Neuron (in vitro differentiated cells): ENCODE data around the gene DHRS9.
"Not testable (repeated sequence)": the region's sequence is repeated elsewhere in the genome, so short reads cannot be mapped to it uniquely, and the experiment has no call there.

ENCODE experiments used
- H2AFZ ChIP-seq: one replicate; pipeline ENCODE4 v1.6.1; 2013; ENCODE audit warnings: low read depth, mild to moderate bottlenecking, inconsistent platforms, low read length, moderate library complexity
- H3K27me3 ChIP-seq: one replicate; pipeline ENCODE4 v1.6.1; 2013; ENCODE audit warnings: low read length; ENCODE audit not compliant: insufficient read depth
- H3K36me3 ChIP-seq: one replicate; pipeline ENCODE4 v1.6.1; 2013; ENCODE audit warnings: low read length; ENCODE audit not compliant: insufficient read depth
- H3K4me1 ChIP-seq: one replicate; pipeline ENCODE4 v1.6.1; 2013; ENCODE audit warnings: low read length; ENCODE audit not compliant: insufficient read depth
- H3K4me3 ChIP-seq: 2 replicates; pipeline ENCODE4 v1.5.1; 2013; ENCODE audit warnings: mild to moderate bottlenecking, low read length, moderate library complexity
- H3K9me3 ChIP-seq: one replicate; pipeline ENCODE4 v1.6.1; 2013; ENCODE audit warnings: low read length

The DHRS9 gene

GRCh38 chr2:169042856-169043255 lies 26.5 kb upstream of the DHRS9 start:
- Histone ChIP-seq H2AFZ (no peak overlapping the region), H3K4me3 (no peak overlapping the region), H3K4me1 (no peaks in the 10 kb centered on the region), H3K9me3 (no peaks in the 10 kb centered on the region), H3K27me3 (no peaks in the 10 kb centered on the region), H3K36me3 (no peaks in the 10 kb centered on the region)

GRCh38 chr2:169046440-169047151 lies 22.8 kb upstream of the DHRS9 start:
- Histone ChIP-seq H3K36me3 (no peaks in the 10 kb centered on the region), H3K4me3 (no peak overlapping the region), H3K9me3 (no peaks in the 10 kb centered on the region), H3K4me1 (no peaks in the 10 kb centered on the region), H3K27me3 (no peaks in the 10 kb centered on the region), H2AFZ (no peak overlapping the region)

DNA sequence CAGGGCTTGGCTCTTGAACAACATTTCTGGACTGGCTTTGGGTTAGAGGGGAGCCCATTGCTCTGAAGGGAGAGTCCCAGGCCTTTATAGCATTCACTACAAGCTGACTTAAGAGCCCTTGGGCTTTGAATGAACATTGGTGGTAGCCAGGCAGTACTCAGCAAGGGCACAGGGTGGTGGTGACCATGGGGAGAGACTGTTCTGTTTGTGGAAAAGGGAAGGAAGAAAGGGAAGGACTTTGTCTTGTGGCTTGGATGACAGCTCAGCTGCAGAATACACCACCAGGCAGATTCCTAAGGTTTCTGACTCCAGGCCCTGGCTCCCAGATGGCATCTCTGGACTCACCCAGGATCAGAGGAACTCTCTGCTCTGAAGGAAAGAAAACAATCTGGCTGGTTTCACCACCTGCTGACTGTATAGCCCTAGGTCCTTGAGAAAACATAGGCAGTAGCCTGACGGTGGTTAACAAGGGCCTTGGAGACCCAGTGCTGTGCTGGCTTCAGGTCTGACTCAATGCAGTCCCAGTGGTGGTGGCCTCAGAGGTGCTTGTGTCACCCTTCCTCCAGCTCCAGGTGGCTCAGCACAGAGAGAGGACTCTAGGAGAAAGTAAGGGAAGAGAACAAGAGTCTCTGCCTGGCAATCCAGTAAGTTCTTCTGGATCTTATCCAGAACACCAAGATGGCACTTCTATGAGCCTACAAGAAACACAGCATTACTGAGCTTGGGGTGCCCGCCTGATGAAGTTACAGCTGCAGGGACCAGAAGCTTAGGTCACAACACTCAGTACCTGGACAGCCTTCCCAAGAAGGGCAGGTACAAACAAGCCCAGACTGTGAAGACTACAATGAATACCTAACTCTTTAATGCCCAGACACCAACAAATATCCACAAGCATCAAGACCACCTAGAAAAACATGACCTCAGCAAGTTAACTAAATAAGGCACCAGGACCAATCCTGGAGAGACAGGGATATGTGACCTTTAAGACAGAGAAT lies 21.8 kb upstream of the DHRS9 start:
- no peaks in the 10 kb centered on the region for H3K4me1 ChIP-seq
- H3K36me3 ChIP-seq: no peaks in the 10 kb centered on the region
- no peak overlapping the region for H2AFZ ChIP-seq
- no peaks in the 10 kb centered on the region for H3K9me3 ChIP-seq
- H3K4me3 ChIP-seq: no peak overlapping the region
- no peaks in the 10 kb centered on the region for H3K27me3 ChIP-seq

DNA sequence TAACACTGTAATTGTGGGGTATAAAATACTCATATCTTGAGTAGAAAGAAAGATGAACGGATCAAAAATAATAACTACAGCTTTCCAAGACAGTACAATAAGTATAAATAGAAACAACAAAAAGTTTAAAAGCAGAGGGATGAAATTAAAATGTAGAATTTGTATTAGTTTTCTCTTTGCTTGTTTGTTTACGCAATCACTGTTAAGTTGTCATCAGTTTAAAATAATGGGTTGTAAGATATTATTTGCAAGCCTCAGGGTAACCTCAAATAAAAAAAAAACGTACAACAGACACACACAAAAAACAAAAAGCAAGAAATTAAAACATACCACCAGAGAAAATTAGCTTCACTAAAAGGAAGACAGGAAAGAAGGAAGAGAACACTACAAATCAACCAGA lies 20.2 kb upstream of the DHRS9 start:
- no peaks in the 10 kb centered on the region for H3K27me3 ChIP-seq
- H3K36me3 ChIP-seq: no peaks in the 10 kb centered on the region
- no peaks in the 10 kb centered on the region for H3K4me1 ChIP-seq
- H2AFZ ChIP-seq: no peak overlapping the region
- no peak overlapping the region for H3K4me3 ChIP-seq
- no peaks in the 10 kb centered on the region for H3K9me3 ChIP-seq

- H3K4me1 ChIP-seq: no peaks in the 10 kb centered on the region
- H3K9me3 ChIP-seq: no peaks in the 10 kb centered on the region
- no peak overlapping the region for H3K4me3 ChIP-seq
- no peaks in the 10 kb centered on the region for H3K36me3 ChIP-seq
- no peak overlapping the region for H2AFZ ChIP-seq
- H3K27me3 ChIP-seq: no peaks in the 10 kb centered on the region
Observed at GRCh38 chr2:169050476-169051240, 18.7 kb upstream of the DHRS9 start.

- not testable (repeated sequence) for H3K9me3 ChIP-seq, H3K27me3 ChIP-seq, H3K36me3 ChIP-seq, H3K4me1 ChIP-seq, H2AFZ ChIP-seq, H3K4me3 ChIP-seq
Observed at GRCh38 chr2:169054575-169054974, 14.8 kb upstream of the DHRS9 start.

GRCh38 chr2:169064199-169064598 lies 5.2 kb upstream of the DHRS9 start:
- not testable (repeated sequence) for H3K4me1 ChIP-seq, H3K9me3 ChIP-seq, H3K4me3 ChIP-seq, H3K27me3 ChIP-seq, H3K36me3 ChIP-seq, H2AFZ ChIP-seq

DNA sequence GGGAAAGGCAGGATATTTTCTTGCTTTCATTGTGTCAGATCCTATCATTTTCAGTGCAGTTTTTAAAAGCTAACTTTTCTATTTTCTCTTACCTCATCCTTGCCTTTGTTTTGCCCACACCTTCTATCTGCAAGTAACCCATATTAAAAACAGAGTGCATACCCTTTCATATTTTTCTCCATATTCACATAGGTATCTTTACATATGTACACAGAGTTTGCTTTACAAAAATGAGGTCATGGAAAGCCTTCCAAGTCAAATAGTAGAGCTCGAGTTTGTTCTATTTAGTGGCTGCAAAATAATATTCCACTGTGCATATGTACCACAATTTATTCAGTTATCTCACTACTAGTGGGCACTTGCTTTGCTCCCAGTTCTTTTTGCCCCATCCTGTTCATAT lies 3.9 kb upstream of the DHRS9 start:
- H3K9me3 ChIP-seq: no peaks in the 10 kb centered on the region
- peaks cover 9% of the 10 kb centered on the region for H3K27me3 ChIP-seq
- no peak overlapping the region for H3K4me3 ChIP-seq
- no peak overlapping the region for H2AFZ ChIP-seq
- H3K4me1 ChIP-seq: no peaks in the 10 kb centered on the region
- no peaks in the 10 kb centered on the region for H3K36me3 ChIP-seq

- Histone ChIP-seq H2AFZ (no peak overlapping the region), H3K4me3 (no peak overlapping the region), H3K27me3 (peaks cover 9% of the 10 kb centered on the region), H3K36me3 (no peaks in the 10 kb centered on the region), H3K4me1 (no peaks in the 10 kb centered on the region), H3K9me3 (no peaks in the 10 kb centered on the region)
Observed at GRCh38 chr2:169065864-169066517, 3.4 kb upstream of the DHRS9 start.

DNA sequence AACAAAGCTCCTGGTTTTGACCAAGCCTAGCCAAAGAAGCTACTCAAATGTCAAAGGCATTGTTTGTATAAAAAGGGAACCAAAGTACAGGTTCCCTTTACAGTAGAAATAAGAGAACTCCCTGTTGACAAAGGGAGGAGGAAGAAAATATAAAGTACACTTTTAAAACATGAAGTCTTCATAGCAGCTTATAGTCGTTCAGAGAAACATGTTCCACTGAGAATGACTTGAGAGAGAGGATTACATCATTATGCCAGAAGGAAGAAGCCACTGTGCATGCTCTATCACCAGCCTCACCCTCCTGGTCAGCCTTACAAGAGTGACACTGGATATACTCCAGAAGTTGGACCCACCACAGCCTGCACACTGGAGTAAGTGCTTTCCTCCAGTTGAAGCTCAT lies 2.5 kb upstream of the DHRS9 start:
- Histone ChIP-seq H3K27me3 (peaks cover 9% of the 10 kb centered on the region), H3K9me3 (no peaks in the 10 kb centered on the region), H3K4me3 (no peak overlapping the region), H3K4me1 (no peaks in the 10 kb centered on the region), H3K36me3 (no peaks in the 10 kb centered on the region), H2AFZ (no peak overlapping the region)

DNA sequence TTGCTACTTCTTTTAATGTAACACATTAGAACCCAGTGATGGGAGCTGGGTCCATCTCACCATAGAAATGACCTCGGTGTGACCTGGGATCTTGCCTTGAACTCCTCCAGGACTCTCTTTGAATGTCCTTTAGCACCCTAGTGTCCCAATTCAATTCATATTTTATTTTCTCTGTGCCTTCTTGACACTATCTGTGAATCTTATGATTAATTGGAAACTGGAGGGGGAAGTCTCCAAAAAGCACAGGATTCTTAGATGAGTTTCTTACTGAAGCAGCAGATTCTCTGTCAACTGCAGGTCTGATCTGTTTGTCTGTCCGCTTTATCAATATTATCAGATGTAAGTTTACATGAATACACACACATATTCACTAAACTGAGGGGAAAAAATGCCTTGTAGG lies 470 bp downstream of the DHRS9 start:
- H3K9me3 ChIP-seq: no peaks in the 10 kb centered on the region
- H3K4me1 ChIP-seq: no peaks in the 10 kb centered on the region

DNA sequence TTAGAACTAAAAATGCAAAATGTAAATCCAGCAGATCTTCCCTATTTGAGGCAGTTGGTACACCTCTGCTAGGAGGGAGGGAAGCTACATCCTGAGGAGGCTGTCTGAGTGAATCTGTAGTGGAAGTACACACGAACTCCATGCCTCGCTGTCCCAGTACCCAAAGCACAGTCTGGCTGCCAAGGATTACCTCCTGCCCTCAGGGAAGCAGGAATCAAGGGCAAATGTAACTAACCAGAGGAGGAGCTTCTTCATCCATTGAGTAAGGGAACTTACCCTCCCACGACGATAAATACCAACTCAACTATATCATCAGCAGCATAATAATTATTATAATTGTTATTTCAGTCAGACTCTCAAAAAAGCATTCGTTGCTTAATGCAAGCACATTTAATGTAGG lies 2.1 kb downstream of the DHRS9 start:
- Histone ChIP-seq H3K4me3 (no peak overlapping the region), H3K4me1 (no peaks in the 10 kb centered on the region), H3K36me3 (no peaks in the 10 kb centered on the region), H3K9me3 (no peaks in the 10 kb centered on the region), H2AFZ (no peak overlapping the region), H3K27me3 (peaks cover 9% of the 10 kb centered on the region)

More for the DNA sequence above, 470 bp downstream of the DHRS9 start:
- no peak overlapping the region for H2AFZ ChIP-seq
- no peak overlapping the region for H3K4me3 ChIP-seq
- no peaks in the 10 kb centered on the region for H3K36me3 ChIP-seq
- peaks cover 11% of the 10 kb centered on the region for H3K27me3 ChIP-seq
